H9 (cell line): ENCODE measurements around the gene SFN. TPM values are rescaled to one million over a fixed set of nuclear protein-coding genes. Genes with fewer than 3 reads are reported as not detected.
A peak's percentile ranks its signal among the peaks of the same experiment; 100 is the strongest.

Source experiments
- DNase-seq: peaks from one replicate; pipeline ENCODE4 v3.0.0-alpha.2; 2017
- H2AFZ ChIP-seq: one replicate; pipeline ENCODE4 v1.6.1; 2013; ENCODE audit warnings: mild to moderate bottlenecking, low read length, control low read depth, moderate library complexity
- H2AK5ac ChIP-seq: 2 replicates; pipeline ENCODE4 v1.6.1; 2013; ENCODE audit warnings: low read length, control low read depth, mixed read lengths; ENCODE audit not compliant: insufficient read length
- H2BK120ac ChIP-seq: one replicate; pipeline ENCODE4 v1.6.1; 2013; ENCODE audit warnings: low read depth, mild to moderate bottlenecking, low read length, control low read depth, inconsistent platforms; ENCODE audit not compliant: poor library complexity, severe bottlenecking
- H2BK12ac ChIP-seq: 2 replicates; pipeline ENCODE4 v1.6.1; 2013; ENCODE audit warnings: low read length, control low read depth, mixed read lengths, low read depth; ENCODE audit not compliant: insufficient read length
- H2BK15ac ChIP-seq: 2 replicates; pipeline ENCODE4 v1.6.1; 2013; ENCODE audit warnings: low read depth, low read length, control low read depth
- H2BK20ac ChIP-seq: one replicate; pipeline ENCODE4 v1.6.1; 2013; ENCODE audit warnings: low read depth, mild to moderate bottlenecking, low read length, control low read depth, inconsistent platforms; ENCODE audit not compliant: poor library complexity, severe bottlenecking
- H2BK5ac ChIP-seq: 2 replicates; pipeline ENCODE4 v1.6.1; 2013; ENCODE audit warnings: low read length, control low read depth, mixed read lengths; ENCODE audit not compliant: insufficient read length
- H3K14ac ChIP-seq: 2 replicates; pipeline ENCODE4 v1.6.1; 2013; ENCODE audit warnings: low read length, control low read depth; ENCODE audit not compliant: insufficient read depth
- H3K18ac ChIP-seq: 2 replicates; pipeline ENCODE4 v1.6.1; 2013; ENCODE audit warnings: low read depth, mild to moderate bottlenecking, mixed read lengths, low read length, control low read depth; ENCODE audit not compliant: insufficient read length
- H3K23ac ChIP-seq: 2 replicates; pipeline ENCODE4 v1.6.1; 2013; ENCODE audit warnings: low read length, control low read depth, mixed read lengths, low read depth; ENCODE audit not compliant: insufficient read length
- H3K23me2 ChIP-seq: 2 replicates; pipeline ENCODE4 v1.6.1; 2013; ENCODE audit warnings: low read depth, mild to moderate bottlenecking, mixed read lengths, low read length, control low read depth; ENCODE audit not compliant: insufficient read length, poor library complexity, severe bottlenecking
- H3K27ac ChIP-seq: 2 replicates; pipeline ENCODE4 v1.5.1; 2013; ENCODE audit warnings: low read length, control low read depth, mixed read lengths, low read depth; ENCODE audit not compliant: insufficient read length
- H3K27me3 ChIP-seq: 2 replicates; pipeline ENCODE4 v1.6.1; 2013; ENCODE audit warnings: low read length, control low read depth, inconsistent platforms; ENCODE audit not compliant: insufficient read depth
- H3K4ac ChIP-seq: 2 replicates; pipeline ENCODE4 v1.6.1; 2013; ENCODE audit warnings: low read depth, mild to moderate bottlenecking, control low read depth, inconsistent platforms, low read length, moderate library complexity
- H3K4me1 ChIP-seq: 2 replicates; pipeline ENCODE4 v1.6.1; 2013; ENCODE audit warnings: low read length, control low read depth, inconsistent platforms; ENCODE audit not compliant: insufficient read depth
- H3K4me2 ChIP-seq: 2 replicates; pipeline ENCODE4 v1.6.1; 2013; ENCODE audit warnings: low read length, control low read depth, mixed read lengths; ENCODE audit not compliant: insufficient read length, insufficient read depth
- H3K56ac ChIP-seq: 2 replicates; pipeline ENCODE4 v1.6.1; 2013; ENCODE audit warnings: low read depth, mild to moderate bottlenecking, mixed read lengths, low read length, control low read depth; ENCODE audit not compliant: insufficient read length
- H3K79me1 ChIP-seq: 2 replicates; pipeline ENCODE4 v1.6.1; 2013; ENCODE audit warnings: low read depth, mild to moderate bottlenecking, moderate library complexity, low read length, control low read depth, inconsistent platforms; ENCODE audit not compliant: insufficient read depth, poor library complexity, severe bottlenecking
- H3K79me2 ChIP-seq: 2 replicates; pipeline ENCODE4 v1.6.1; 2013; ENCODE audit warnings: low read length, control low read depth, inconsistent platforms; ENCODE audit not compliant: insufficient read depth
- H3K9ac ChIP-seq: 2 replicates; pipeline ENCODE4 v1.6.1; 2013; ENCODE audit warnings: low read length, control low read depth, mixed read lengths; ENCODE audit not compliant: insufficient read length; ENCODE audit errors: extremely low read depth
- H3K9me3 ChIP-seq: one replicate; pipeline ENCODE4 v1.6.1; 2013; ENCODE audit warnings: low read depth, low read length, inconsistent platforms; ENCODE audit not compliant: control insufficient read depth
- H3T11ph ChIP-seq: one replicate; pipeline ENCODE4 v1.6.1; 2013; ENCODE audit warnings: mild to moderate bottlenecking, low read length, control low read depth, inconsistent platforms
- H4K20me1 ChIP-seq: one replicate; pipeline ENCODE4 v1.6.1; 2013; ENCODE audit not compliant: control insufficient read depth, insufficient read length, insufficient read depth
- H4K5ac ChIP-seq: 2 replicates; pipeline ENCODE4 v1.6.1; 2013; ENCODE audit warnings: low read depth, mild to moderate bottlenecking, mixed read lengths, low read length, control low read depth; ENCODE audit not compliant: insufficient read length
- H4K8ac ChIP-seq: replicated peaks from 2 replicates; pipeline ENCODE4 v1.6.1; 2013; ENCODE audit warnings: low read length, control low read depth, mixed read lengths, low read depth; ENCODE audit not compliant: insufficient read length
- H4K91ac ChIP-seq: 2 replicates; pipeline ENCODE4 v1.6.1; 2013; ENCODE audit warnings: low read depth, mild to moderate bottlenecking, moderate library complexity, mixed read lengths, low read length, control low read depth; ENCODE audit not compliant: insufficient read length
- H3K27ac Mint-ChIP-seq, 3 experiments: 2 replicates in 2 of 3; 3 replicates in 1 of 3; pipeline ENCODE4 v1.8.0; 2020 to 2021; ENCODE audit warnings: mixed read lengths in 3 of 3, mild to moderate bottlenecking in 1 of 3, moderate library complexity in 1 of 3
- H3K27me3 Mint-ChIP-seq: 2 replicates; pipeline ENCODE4 v1.8.0; 2021; ENCODE audit warnings: low read depth, mild to moderate bottlenecking, moderate library complexity, mixed read lengths
- H3K36me3 Mint-ChIP-seq, 3 experiments: 2 replicates in 2 of 3; 3 replicates in 1 of 3; pipeline ENCODE4 v1.8.0; 2020 to 2021; ENCODE audit warnings: low read depth in 3 of 3, mixed read lengths in 3 of 3; ENCODE audit not compliant: insufficient read depth in 1 of 3
- H3K4me1 Mint-ChIP-seq, 2 experiments: 2 replicates each; pipeline ENCODE4 v1.8.0; 2020; ENCODE audit warnings: mixed read lengths in 2 of 2
- H3K4me3 Mint-ChIP-seq, 2 experiments: 2 replicates in 1 of 2; 3 replicates in 1 of 2; pipeline ENCODE4 v1.8.0; 2020 to 2021; ENCODE audit warnings: mild to moderate bottlenecking in 2 of 2, mixed read lengths in 2 of 2, moderate library complexity in 1 of 2
- H3K9me3 Mint-ChIP-seq, 2 experiments: 2 replicates in 1 of 2; 3 replicates in 1 of 2; pipeline ENCODE4 v1.8.0; 2020; ENCODE audit warnings: mild to moderate bottlenecking in 2 of 2, mixed read lengths in 2 of 2, moderate library complexity in 1 of 2
- CTCF ChIP-seq: fragments of 200-600 bp; sonication (generic); conservative IDR thresholded peaks from 3 replicates; pipeline ENCODE4 v1.8.0; 2021; ENCODE audit warnings: antibody characterized with exemption, mild to moderate bottlenecking
- WGBS: extraction: QIAGEN DNeasy Blood & Tissue Kit; methylation state at CpG from one replicate; pipeline ENCODE4 v1.1.7; 2013; ENCODE audit warnings: missing lambda C conversion rate, low lambda C conversion rate, mixed read lengths; ENCODE audit not compliant: insufficient read length; ENCODE audit errors: extremely low coverage; 5-methylcytosine and 5-hydroxymethylcytosine counted together
- total RNA-seq: library from RNA; stranded (reverse); gene quantifications from 2 replicates; pipeline ENCODE4 v1.2.1, GENCODE V29; 2021

SFN gene
- total RNA-seq, 1 experiment from 2014 or later, result 4.3 TPM

- Histone ChIP-seq H3K27ac (peak within 1 kb of the TSS; percentile 40), H2AK5ac (no peak within 1 kb of the TSS), H4K20me1 (no peaks in the 10 kb centered on the region), H2BK120ac (no peak within 1 kb of the TSS), H3K56ac (no peak within 1 kb of the TSS), H3K23me2 (peaks cover 12% of the 10 kb centered on the region), H4K91ac (peak within 1 kb of the TSS; percentile 62), H3K14ac (peak within 1 kb of the TSS; percentile 65), H2BK5ac (no peak within 1 kb of the TSS), H3K9me3 (no peaks in the 10 kb centered on the region), H3K9ac (peak within 1 kb of the TSS; percentile 73), H3K79me2 (peaks cover 8% of the 10 kb centered on the region; the same call in 1 of the 2 replicates), H3K4me2 (peak within 1 kb of the TSS; percentile 91), H4K8ac (peak within 1 kb of the TSS; percentile 89), H4K5ac (peak within 1 kb of the TSS; percentile 80), H2BK12ac (peak within 1 kb of the TSS; percentile 15), H3K27me3 (no peaks in the 10 kb centered on the region), H3K79me1 (peaks cover 5% of the 10 kb centered on the region), H2BK15ac (no peak within 1 kb of the TSS), H2BK20ac (no peak within 1 kb of the TSS), H3K23ac (no peak within 1 kb of the TSS), H3K18ac (peak within 1 kb of the TSS; percentile 39), H2AFZ (peak within 1 kb of the TSS; percentile 88), H3K4ac (no peak within 1 kb of the TSS), H3T11ph (no peak within 1 kb of the TSS), H3K4me1 (peaks cover 5% of the 10 kb centered on the region; the same call in 1 of the 2 replicates)
- WGBS, result no CpG with 5 or more reads among the region's 50 CpGs
- Mint-ChIP-seq H3K27me3 (no peaks in the 10 kb centered on the region), H3K36me3 (peaks cover 2 to 25% (median 18%) of the 10 kb centered on the region in 3 experiments; a peak in 5 of 7 replicates), H3K27ac (peak within 1 kb of the TSS; percentile 94 to 99 (median 96)), H3K4me1 (peaks cover 10 to 13% of the 10 kb centered on the region in 2 experiments), H3K9me3 (no peaks in the 10 kb centered on the region; a peak in 1 of 5 replicates), H3K4me3 (peak within 1 kb of the TSS; percentile 91 to 92)
- peak; percentile 88 for DNase-seq
- TF ChIP-seq CTCF, result no peak
These were observed 37.3 kb downstream of the SFN start, which contains the start of gene GPATCH3 for GRCh38 chr1:26900001-26900814. Gene GPATCH3, minus strand, starts transcription at chr1:26900467. Its CDS starts 25 bp downstream, at chr1:26900442.
